Loucy (cell line): ENCODE results near the gene PNMA6E.
A peak's percentile ranks its signal among the peaks of the same experiment; 100 is the strongest.

ENCODE experiments used
- H2AFZ ChIP-seq: fragments of 200-600 bp; sonication (generic); 2 replicates; pipeline ENCODE4 v1.6.0; 2016; ENCODE audit warnings: antibody characterized with exemption, mild to moderate bottlenecking, low read length, moderate library complexity
- H3F3A ChIP-seq: fragments of 200-600 bp; 2 replicates; pipeline ENCODE4 v1.6.0; 2016; ENCODE audit warnings: antibody characterized with exemption, low read depth, mild to moderate bottlenecking
- H3K27me3 ChIP-seq: fragments of 200-600 bp; sonication (generic); 2 replicates; pipeline ENCODE4 v1.6.1; 2014; ENCODE audit warnings: low read length, mild to moderate bottlenecking; ENCODE audit not compliant: insufficient read depth, poor library complexity, severe bottlenecking
- H3K36me3 ChIP-seq: fragments of 200-600 bp; sonication (generic); 2 replicates; pipeline ENCODE4 v1.6.1; 2016; ENCODE audit warnings: low read length; ENCODE audit not compliant: insufficient read depth
- H3K4me1 ChIP-seq: fragments of 200-600 bp; sonication (generic); 2 replicates; pipeline ENCODE4 v1.5.1; 2014; ENCODE audit warnings: low read length, mild to moderate bottlenecking; ENCODE audit not compliant: insufficient read depth, poor library complexity, severe bottlenecking
- H3K4me2 ChIP-seq: fragments of 200-600 bp; sonication (generic); 2 replicates; pipeline ENCODE4 v1.6.0; 2014; ENCODE audit warnings: antibody characterized with exemption, low read length, low read depth, mild to moderate bottlenecking; ENCODE audit not compliant: poor library complexity, severe bottlenecking
- H3K4me3 ChIP-seq: fragments of 200-600 bp; sonication (generic); 2 replicates; pipeline ENCODE4 v1.5.1; 2014; ENCODE audit warnings: low read length, mild to moderate bottlenecking, mixed read lengths; ENCODE audit not compliant: poor library complexity, severe bottlenecking
- H3K79me2 ChIP-seq: fragments of 200-600 bp; sonication (generic); 2 replicates; pipeline ENCODE4 v1.6.1; 2014; ENCODE audit warnings: low read length; ENCODE audit not compliant: insufficient read depth
- H3K9ac ChIP-seq: fragments of 200-600 bp; sonication (generic); 2 replicates; pipeline ENCODE4 v1.6.0; 2014; ENCODE audit warnings: mild to moderate bottlenecking, low read depth, low read length, moderate library complexity; ENCODE audit not compliant: poor library complexity, severe bottlenecking
- H3K9me2 ChIP-seq: fragments of 200-600 bp; sonication (generic); replicated peaks from 2 replicates; pipeline ENCODE4 v1.6.1; 2016; ENCODE audit warnings: low read depth, low read length, mixed read lengths
- H3K9me3 ChIP-seq: fragments of 200-600 bp; sonication (generic); 2 replicates; pipeline ENCODE4 v1.6.1; 2014; ENCODE audit warnings: mild to moderate bottlenecking, antibody characterized with exemption, low read length, low read depth; ENCODE audit not compliant: insufficient read depth
- H4K20me1 ChIP-seq: fragments of 200-600 bp; sonication (generic); 2 replicates; pipeline ENCODE4 v1.6.0; 2014; ENCODE audit warnings: antibody characterized with exemption, low read length, mild to moderate bottlenecking; ENCODE audit not compliant: insufficient read depth, poor library complexity, severe bottlenecking
- EZH2phosphoT487 ChIP-seq: fragments of 200-600 bp; IDR thresholded peaks from 2 replicates; pipeline ENCODE4 v1.6.1; 2018; ENCODE audit warnings: antibody characterized with exemption, mild to moderate bottlenecking, moderate library complexity, borderline replicate concordance
- TF ChIP-seq, protein P1 (sequence below): fragments of 200-600 bp; sonication (generic); conservative IDR thresholded peaks from 2 replicates; pipeline ENCODE4 v1.5.1; 2014; ENCODE audit warnings: mild to moderate bottlenecking, antibody characterized with exemption, low read length

Gene PNMA6E

DNA sequence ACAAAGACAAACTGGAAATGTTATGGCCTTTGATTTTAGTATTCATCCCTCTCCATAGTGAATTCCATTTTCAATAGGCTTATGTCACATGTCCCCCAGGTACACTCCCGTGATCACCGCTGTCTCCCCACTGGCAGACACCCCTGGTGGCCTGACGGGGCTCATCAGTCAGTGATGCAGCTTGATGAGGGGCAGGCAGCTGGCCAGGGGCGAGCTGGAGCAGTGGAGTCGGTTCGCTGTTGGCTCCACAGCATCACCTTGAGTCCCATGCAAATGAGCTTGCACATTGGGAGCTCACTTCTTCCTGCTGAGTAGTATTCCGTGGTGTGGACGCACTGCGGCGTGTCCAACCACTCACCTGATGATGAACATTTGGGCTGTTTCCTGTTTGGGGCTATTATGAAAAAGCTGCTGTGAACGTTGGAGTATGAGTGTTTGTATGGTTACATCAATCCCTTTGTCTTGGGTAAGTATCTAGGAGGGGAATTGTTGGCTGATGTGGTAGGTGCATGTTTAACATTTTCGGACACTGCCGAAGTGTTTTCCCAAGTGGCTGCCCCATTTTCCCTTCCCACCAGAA is 39.5 kb upstream of the PNMA6E start:
- Histone ChIP-seq H3K9me2 (no peaks in the 10 kb centered on the region), H3K79me2 (no peaks in the 10 kb centered on the region), H3K9me3 (no peaks in the 10 kb centered on the region), H3K4me2 (no peak overlapping the region), H3K4me3 (no peak overlapping the region), H2AFZ (no peak overlapping the region), H3K4me1 (no peaks in the 10 kb centered on the region), H3K27me3 (no peaks in the 10 kb centered on the region), H4K20me1 (no peaks in the 10 kb centered on the region), H3K36me3 (no peaks in the 10 kb centered on the region), H3K9ac (no peak overlapping the region), H3F3A (no peaks in the 10 kb centered on the region)
- TF ChIP-seq EZH2phosphoT487 = no peak
- TF ChIP-seq, protein P1, sequence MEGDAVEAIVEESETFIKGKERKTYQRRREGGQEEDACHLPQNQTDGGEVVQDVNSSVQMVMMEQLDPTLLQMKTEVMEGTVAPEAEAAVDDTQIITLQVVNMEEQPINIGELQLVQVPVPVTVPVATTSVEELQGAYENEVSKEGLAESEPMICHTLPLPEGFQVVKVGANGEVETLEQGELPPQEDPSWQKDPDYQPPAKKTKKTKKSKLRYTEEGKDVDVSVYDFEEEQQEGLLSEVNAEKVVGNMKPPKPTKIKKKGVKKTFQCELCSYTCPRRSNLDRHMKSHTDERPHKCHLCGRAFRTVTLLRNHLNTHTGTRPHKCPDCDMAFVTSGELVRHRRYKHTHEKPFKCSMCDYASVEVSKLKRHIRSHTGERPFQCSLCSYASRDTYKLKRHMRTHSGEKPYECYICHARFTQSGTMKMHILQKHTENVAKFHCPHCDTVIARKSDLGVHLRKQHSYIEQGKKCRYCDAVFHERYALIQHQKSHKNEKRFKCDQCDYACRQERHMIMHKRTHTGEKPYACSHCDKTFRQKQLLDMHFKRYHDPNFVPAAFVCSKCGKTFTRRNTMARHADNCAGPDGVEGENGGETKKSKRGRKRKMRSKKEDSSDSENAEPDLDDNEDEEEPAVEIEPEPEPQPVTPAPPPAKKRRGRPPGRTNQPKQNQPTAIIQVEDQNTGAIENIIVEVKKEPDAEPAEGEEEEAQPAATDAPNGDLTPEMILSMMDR = no peak

DNA sequence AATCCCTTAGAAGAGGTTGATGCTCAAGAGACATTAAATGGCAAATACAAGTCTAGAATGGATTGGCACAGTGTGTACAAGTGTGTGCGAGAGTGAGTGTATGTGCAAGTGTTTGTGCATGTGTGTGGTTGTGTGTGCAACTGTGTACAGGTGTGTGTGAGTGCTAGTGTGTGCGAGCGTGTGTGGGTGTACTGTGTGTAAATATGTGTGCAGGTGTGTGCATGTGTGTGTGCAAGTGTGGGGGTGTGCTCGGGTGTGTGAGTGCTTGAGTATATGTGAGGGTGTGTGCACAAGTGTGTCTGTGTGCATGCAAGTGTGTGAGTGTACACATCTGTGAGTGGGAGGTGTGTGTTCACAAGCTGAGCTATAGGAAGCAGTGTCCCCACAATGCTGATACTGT is 38.8 kb upstream of the PNMA6E start:
- Histone ChIP-seq H3K9ac (no peak overlapping the region), H3F3A (no peaks in the 10 kb centered on the region), H3K9me3 (no peaks in the 10 kb centered on the region), H3K36me3 (no peaks in the 10 kb centered on the region), H3K4me2 (no peak overlapping the region), H3K4me1 (no peaks in the 10 kb centered on the region), H4K20me1 (no peaks in the 10 kb centered on the region), H3K27me3 (no peaks in the 10 kb centered on the region), H3K9me2 (no peaks in the 10 kb centered on the region), H3K79me2 (no peaks in the 10 kb centered on the region), H2AFZ (no peak overlapping the region), H3K4me3 (no peak overlapping the region)
- no peak for TF ChIP-seq EZH2phosphoT487
- TF ChIP-seq, protein P1 = no peak

DNA sequence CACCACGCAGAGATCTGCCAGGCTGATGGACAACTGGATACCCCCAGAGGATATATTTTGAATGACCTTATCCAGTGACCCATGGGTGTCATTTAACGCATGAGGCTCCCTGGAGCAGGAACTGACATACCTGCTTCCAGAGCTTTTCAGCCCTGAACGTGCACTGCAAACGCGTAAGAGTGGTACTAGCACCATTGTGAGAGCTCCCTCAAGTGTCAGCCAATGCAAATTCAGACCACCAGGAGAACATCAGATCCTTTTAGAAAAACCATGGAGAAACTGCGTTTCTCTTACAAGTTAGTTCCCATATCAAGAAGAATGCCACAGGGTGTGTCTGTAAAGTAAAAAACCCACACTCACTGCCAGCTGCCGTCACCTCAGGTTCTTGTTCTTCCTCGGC is 37.4 kb upstream of the PNMA6E start:
- Histone ChIP-seq H3K79me2 (no peaks in the 10 kb centered on the region), H4K20me1 (no peaks in the 10 kb centered on the region), H3F3A (no peaks in the 10 kb centered on the region), H3K9me2 (no peaks in the 10 kb centered on the region), H3K4me2 (no peak overlapping the region), H3K9me3 (no peaks in the 10 kb centered on the region), H3K4me3 (no peak overlapping the region), H3K4me1 (no peaks in the 10 kb centered on the region), H2AFZ (peak overlapping the region; percentile 64; the same call in 1 of the 2 replicates), H3K36me3 (no peaks in the 10 kb centered on the region), H3K9ac (no peak overlapping the region), H3K27me3 (no peaks in the 10 kb centered on the region)
- no peak for TF ChIP-seq EZH2phosphoT487
- TF ChIP-seq, protein P1 = peak; percentile 45
